Globus pallidus (tissue), 1 donor: ENCODE measurements around the gene EHBP1L1.

Source experiments
- DNase-seq: peaks from one replicate; pipeline ENCODE4 v3.0.0-alpha.2; 2015; ENCODE audit warnings: low spot score

Gene EHBP1L1

DNA sequence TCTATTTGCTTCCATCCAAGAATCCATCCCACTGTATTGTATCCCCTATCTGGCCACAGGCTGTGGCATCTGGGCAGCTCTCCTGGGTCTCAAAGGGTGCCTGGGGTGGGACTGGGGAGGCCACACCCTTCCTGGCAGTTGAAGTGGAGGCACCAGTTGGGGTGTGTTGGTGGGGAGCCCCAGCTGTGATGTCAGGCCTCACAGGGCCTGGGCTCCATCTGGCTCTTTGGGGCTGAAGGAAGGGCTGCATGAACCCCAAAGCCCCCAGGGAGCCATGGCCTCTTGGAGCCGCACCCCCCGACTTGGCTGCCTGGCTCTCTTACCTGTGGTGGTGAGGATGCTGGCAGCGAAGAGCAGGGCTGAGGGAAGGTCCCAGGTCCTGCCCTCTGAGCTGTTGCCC lies 19.3 kb downstream of the EHBP1L1 start:
- DNase-seq, result no peak

DNA sequence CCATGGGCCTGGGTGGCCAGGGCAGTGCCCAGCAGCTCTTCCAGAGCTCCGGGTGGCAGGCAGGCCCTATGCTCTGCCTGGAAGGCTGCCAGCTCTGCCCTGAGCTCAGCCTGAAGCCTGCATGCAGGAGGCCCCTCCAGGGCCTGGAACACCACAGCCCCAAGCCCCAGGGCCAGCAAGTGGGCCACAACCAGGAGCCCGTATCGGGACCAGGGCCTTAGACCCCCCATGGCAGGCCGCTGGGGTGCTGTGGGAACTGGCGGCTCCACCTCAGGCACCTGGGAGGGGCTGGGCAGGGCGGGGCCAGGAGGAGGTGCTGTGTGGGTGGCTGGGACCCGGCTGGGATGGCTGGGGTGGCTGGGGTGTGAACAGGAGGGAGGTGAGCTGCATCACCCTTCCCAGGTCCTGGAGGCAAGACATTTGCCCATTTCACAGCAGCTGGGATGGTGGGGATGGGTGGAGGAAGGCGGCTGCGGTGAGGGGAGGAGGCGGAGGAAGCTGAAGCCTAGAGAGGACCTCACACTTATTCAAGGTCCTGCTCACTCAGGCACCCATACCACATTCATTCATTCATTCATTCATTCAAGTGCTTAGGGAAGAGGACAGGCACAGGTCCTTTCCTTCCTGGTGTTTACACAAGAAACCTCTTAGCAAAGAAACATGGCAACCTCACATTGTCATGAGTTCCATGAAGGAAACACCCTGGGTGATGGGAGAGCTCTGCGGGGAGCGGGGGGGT lies 19.9 kb downstream of the EHBP1L1 start, which contains the start of gene KCNK7:
Gene KCNK7, minus strand, starts transcription at position 258 of the 739 bp plus-strand sequence. Its CDS starts 28 bp downstream, at position 230.
- DNase-seq, result no peak

DNA sequence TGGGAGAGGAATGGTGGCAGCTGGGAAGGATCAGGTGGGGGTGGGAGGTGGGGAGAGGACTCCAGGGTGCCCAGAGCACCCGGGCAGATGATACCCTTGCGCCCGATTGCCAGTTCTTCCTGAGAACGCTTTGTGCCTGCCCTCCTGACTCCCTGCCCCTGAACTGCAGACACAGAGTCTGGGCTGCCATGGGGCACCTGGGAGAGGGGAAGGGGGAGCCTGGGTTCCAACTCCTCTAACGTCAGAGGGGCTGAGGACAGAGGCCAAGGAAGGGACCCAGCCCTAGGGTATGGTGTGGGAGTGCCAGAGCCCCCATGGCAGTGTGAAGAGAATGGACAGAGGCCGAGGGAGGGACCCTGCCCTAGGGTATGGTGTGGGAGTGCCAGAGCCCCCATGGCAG lies 20.7 kb downstream of the EHBP1L1 start:
- no peak for DNase-seq

- no peak for DNase-seq
Measured at GRCh38 chr11:65598258-65598699, 22.4 kb downstream of the EHBP1L1 start.

GRCh38 chr11:65599216-65599954 lies 23.5 kb downstream of the EHBP1L1 start:
- no peak for DNase-seq

GRCh38 chr11:65599955-65600246 lies 24.0 kb downstream of the EHBP1L1 start:
- no peak for DNase-seq

DNA sequence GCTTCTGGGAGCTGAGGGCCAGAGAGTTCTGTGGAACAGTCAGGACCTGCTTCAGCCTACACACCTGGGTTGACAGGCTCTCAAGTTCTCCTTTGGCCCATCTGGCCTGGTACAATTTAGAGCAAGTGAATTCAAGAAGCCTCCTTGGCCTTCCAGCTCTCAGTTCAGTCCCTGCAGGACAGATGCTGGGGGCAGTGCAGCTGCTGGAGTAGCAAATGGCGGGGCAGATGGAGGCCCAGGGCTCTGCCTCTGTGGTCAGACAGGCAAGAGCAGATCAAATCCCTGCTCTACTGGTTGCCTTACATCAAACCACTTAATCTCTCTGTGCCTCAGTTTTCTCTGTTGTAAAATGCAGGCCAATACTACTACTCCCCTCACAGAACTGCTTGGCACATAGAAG lies 28.4 kb downstream of the EHBP1L1 start:
- DNase-seq, result no peak

- DNase-seq, result peak; percentile 96
Measured at GRCh38 chr11:65606876-65607613, 31.2 kb downstream of the EHBP1L1 start.

DNA sequence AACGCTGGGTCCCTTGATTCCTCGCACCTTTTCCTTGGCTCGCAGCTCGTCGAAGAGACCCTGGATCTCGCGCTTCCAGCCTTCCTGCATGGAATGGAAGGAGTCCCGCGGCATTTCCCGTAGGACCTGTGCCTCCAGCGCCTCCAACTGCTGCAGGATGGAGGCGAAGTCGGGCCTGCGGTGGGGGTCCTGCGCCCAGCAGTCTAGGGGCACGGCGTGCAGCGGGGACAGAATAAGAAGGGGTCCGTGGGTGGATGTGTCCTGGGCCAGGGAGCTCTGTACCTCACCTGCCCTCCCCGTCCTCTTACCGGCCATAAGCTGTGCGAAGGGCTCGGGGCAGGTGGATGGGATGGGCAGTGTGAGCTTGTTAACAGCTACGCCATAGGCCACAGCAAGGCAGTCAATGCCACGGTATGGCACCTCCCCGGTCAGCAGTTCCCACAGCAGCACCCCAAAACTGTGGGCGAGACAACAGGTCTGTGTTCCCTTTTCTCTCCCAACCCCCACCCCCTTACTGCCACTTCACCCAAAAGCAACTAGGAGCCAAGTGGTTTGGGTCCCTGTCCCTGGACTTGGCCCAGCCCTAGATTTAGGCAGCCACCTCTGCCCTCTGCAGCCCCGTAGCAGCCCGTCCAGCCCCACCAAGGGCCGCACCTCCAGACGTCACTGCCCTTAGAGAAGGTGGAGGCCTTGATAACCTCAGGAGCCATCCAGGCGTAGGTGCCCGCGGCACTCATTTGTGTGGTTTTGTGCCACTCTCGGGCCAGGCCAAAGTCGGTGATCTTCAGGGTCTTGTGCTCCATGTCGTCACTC lies 32.0 kb downstream of the EHBP1L1 start:
- no peak for DNase-seq

- DNase-seq, result no peak
Measured at GRCh38 chr11:65609229-65609628, 33.4 kb downstream of the EHBP1L1 start.

DNA sequence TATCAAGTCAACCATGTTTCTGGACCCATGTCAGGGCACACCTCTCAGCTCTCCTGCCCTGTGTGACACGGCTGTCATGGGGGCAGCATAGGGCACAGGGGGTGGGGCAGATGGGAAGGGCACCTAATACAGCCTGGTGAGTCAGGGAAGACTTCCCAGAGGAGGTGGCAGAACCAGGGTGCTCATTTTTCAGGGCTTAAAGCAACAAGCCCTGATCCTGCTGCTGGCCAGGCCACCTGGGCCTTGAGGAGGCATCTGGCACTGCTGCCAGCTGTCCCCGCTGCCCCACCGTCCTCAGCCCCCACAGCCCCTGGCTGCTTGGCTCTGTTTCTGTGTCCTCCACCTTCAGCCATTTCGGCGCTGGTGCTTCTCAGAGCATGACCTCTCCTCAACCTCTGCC lies 33.8 kb downstream of the EHBP1L1 start:
- no peak for DNase-seq

DNA sequence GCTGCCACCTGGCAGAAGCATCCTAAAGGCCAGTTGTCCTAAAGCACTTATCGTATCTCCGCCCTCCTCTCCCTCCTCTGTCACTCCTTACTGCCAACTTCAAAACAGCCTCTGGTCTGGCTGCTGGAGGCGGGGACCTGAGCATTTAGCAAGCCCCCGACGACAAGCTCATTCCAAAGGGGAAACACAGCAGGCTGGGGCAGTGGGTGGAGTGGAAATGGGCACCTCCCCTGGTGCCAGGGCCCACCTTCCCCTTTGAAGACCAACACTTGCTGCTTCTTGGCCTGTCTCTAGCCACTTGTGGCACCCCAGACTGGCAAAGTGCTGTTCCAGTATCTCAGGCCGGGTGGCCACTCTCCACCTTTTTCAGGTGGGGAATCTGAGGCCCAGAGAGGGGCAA lies 34.6 kb downstream of the EHBP1L1 start:
- DNase-seq, result no peak

DNA sequence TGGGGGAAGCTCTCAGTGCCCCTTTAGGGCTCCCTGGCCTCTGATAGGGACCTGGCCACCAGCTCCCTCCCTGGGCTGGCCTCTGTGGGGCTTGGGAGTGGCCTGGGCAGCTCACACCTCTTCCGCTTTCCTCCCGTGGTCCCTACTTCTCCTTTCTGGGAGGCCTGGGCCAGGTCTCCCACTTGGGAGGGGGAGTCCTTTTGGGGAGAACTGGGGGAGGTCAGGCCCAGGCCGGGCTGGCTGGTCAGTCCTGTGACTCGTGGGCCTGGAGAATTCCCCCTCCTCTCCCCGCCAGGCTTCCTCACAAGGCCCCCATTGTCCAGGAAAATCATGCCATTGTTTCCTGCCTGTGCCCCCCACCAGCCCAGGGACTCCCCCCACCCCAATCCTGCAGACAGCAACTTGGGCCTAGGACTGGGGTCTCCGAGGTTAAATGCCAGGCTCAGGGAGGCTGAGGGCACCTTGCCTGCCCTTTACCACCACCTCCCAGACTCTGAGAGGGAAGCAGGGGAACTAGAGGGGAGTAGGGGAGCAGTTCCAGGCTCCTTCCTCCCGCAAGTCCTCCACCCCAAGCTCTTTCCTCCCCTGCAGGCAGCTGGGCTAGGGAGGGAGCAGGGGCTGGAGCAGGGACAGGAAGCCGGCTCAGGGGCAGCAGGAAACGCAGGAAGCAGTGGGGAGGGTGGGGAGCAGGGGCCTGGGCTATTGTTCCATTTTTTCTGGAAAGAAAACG lies 35.3 kb downstream of the EHBP1L1 start:
- DNase-seq, result peak; percentile 96

DNA sequence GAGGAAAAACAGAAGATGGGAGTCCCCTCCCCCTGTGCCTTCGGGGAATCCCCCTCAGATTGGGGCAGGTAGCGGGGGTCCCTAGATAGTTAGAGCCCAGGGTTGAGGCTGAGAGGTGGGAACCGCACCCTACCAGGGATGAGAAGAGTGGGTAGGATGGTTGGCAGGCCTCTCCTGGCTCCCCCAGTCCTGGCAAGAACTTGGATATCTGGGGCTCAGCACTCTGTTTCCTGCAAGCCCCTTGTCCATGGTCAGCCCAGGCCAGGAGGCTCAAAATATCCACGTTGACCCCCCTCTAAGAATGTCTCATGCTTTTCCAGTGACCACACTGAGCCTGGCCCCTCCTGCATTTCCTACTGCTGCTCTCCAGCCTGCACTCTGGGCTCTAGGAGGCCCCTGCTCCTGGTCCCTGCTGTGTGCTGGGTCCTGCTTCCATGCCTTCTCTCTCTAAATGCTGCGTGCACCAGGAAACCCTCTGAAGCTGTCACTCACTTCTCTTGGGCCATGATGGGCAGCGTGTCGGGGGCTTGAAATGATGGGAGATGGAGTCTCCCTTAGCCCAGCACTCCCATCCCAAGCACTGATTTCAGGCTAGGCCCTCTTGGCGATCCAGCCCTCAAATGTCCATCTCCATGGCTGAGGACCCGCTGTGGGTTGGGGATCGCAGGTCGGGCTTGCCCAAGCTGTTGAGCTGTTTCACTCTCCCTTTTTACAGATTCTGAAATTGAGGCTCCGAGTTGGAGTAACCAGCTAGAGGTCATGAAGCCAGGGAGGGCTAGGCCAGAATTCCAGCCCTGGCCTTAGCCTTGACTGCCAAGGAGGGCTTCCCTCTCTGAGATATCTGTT lies 36.1 kb downstream of the EHBP1L1 start:
- DNase-seq, result peak; percentile 55

- DNase-seq, result no peak
Measured at GRCh38 chr11:65612691-65613090, 36.8 kb downstream of the EHBP1L1 start.

- DNase-seq, result peak; percentile 24
Measured at GRCh38 chr11:65613091-65613928, 37.5 kb downstream of the EHBP1L1 start.

GRCh38 chr11:65615229-65615949 lies 39.5 kb downstream of the EHBP1L1 start, which contains the start of gene PCNX3:
PCNX3 (plus strand) TSS chr11:65615776; CDS start chr11:65616312, 536 bp downstream.
- peak; percentile 100 for DNase-seq

DNA sequence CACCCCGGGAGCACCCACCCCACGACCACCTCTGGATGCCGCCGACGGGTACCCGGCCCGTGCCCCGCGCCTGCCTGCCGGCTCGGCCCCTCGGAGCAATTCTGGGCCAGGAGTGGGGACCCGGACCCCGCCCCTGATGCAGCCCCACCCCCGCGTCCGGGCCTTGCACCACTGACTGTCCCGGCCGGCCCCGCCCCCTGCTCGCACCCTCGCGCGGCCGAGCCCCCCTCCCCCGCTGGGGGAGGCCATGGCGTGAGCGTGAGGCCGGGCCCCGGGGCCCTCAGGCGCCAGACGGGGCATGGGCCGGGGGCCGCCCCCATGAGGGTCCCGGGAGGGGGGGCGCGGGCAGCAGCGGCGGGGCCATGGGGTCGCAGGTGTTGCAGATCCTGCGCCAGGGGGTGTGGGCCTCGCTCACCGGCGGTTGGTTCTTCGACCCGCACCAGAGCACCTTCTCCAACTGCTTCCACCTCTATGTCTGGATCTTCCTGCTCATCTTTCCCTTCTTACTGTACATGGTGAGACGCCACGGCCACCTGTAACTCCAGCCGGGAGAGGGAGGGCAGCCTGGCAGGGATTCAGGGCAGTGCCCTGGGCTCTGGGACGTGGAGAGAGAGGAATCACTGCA lies 40.2 kb downstream of the EHBP1L1 start:
- DNase-seq, result no peak
